BLaER1 (cell line): ENCODE data around the gene GIT1.

Source experiments
- H3K27ac ChIP-seq: shearing (Covaris generic); formaldehyde crosslinking; 2 replicates; pipeline ENCODE4 v1.8.1; 2022
- H3K27me3 ChIP-seq: shearing (Covaris generic); formaldehyde crosslinking; 2 replicates; pipeline ENCODE4 v1.8.1; 2022
- H3K36me3 ChIP-seq: shearing (Covaris generic); formaldehyde crosslinking; 2 replicates; pipeline ENCODE4 v1.8.1; 2022
- H3K4me1 ChIP-seq: shearing (Covaris generic); formaldehyde crosslinking; 2 replicates; pipeline ENCODE4 v1.8.1; 2022
- H3K4me2 ChIP-seq: shearing (Covaris generic); formaldehyde crosslinking; 2 replicates; pipeline ENCODE4 v1.8.1; 2022
- H3K4me3 ChIP-seq: shearing (Covaris generic); formaldehyde crosslinking; 2 replicates; pipeline ENCODE4 v1.8.1; 2022
- H3K9ac ChIP-seq: shearing (Covaris generic); formaldehyde crosslinking; 2 replicates; pipeline ENCODE4 v1.8.1; 2022
- H3K9me3 ChIP-seq: shearing (Covaris generic); formaldehyde crosslinking; 2 replicates; pipeline ENCODE4 v1.8.1; 2022
- H4K20me1 ChIP-seq: shearing (Covaris generic); formaldehyde crosslinking; 2 replicates; pipeline ENCODE4 v1.8.1; 2022
- Cebpa-rat ChIP-seq: shearing (Covaris generic); IDR thresholded peaks from 2 replicates; pipeline ENCODE4 v1.8.1; 2022

Gene GIT1

GRCh38 chr17:29588562-29589411 is 661 bp downstream of the GIT1 start:
- TF ChIP-seq Cebpa-rat = no peak
- H3K9me3 ChIP-seq = no peaks in the 10 kb centered on the region
- peak overlapping the region; percentile 97 for H3K4me3 ChIP-seq
- H3K4me2 ChIP-seq = peak overlapping the region; percentile 99
- H4K20me1 ChIP-seq = peaks cover 56% of the 10 kb centered on the region
- peaks cover 74% of the 10 kb centered on the region for H3K4me1 ChIP-seq
- H3K36me3 ChIP-seq = peaks cover 2% of the 10 kb centered on the region
- H3K27ac ChIP-seq = peak overlapping the region; percentile 93
- H3K9ac ChIP-seq = peak overlapping the region; percentile 95
- H3K27me3 ChIP-seq = no peaks in the 10 kb centered on the region

GRCh38 chr17:29588017-29588561 is 1.4 kb downstream of the GIT1 start:
- Histone ChIP-seq H3K27me3 (no peaks in the 10 kb centered on the region), H3K9ac (peak overlapping the region; percentile 95), H3K4me2 (peak overlapping the region; percentile 99), H4K20me1 (peaks cover 62% of the 10 kb centered on the region), H3K27ac (peak overlapping the region; percentile 93), H3K4me3 (peak overlapping the region; percentile 97), H3K9me3 (no peaks in the 10 kb centered on the region), H3K4me1 (peaks cover 81% of the 10 kb centered on the region), H3K36me3 (peaks cover 9% of the 10 kb centered on the region)
- TF ChIP-seq Cebpa-rat = no peak

- Histone ChIP-seq H3K9ac (peak overlapping the region; percentile 95), H3K36me3 (peaks cover 14% of the 10 kb centered on the region), H3K4me2 (peak overlapping the region; percentile 99), H3K27me3 (no peaks in the 10 kb centered on the region), H4K20me1 (peaks cover 67% of the 10 kb centered on the region), H3K27ac (peak overlapping the region; percentile 93), H3K9me3 (no peaks in the 10 kb centered on the region), H3K4me1 (peaks cover 83% of the 10 kb centered on the region), H3K4me3 (peak overlapping the region; percentile 97)
- no peak for TF ChIP-seq Cebpa-rat
Observed at GRCh38 chr17:29587591-29587990, 1.9 kb downstream of the GIT1 start.

GRCh38 chr17:29586676-29587469 is 2.6 kb downstream of the GIT1 start:
- Histone ChIP-seq H3K27me3 (no peaks in the 10 kb centered on the region), H3K9ac (peak overlapping the region; percentile 95), H3K36me3 (peaks cover 21% of the 10 kb centered on the region), H3K9me3 (no peaks in the 10 kb centered on the region), H3K4me2 (peak overlapping the region; percentile 99), H3K4me3 (peak overlapping the region; percentile 97), H3K27ac (peak overlapping the region; percentile 93), H4K20me1 (peaks cover 74% of the 10 kb centered on the region), H3K4me1 (peaks cover 82% of the 10 kb centered on the region)
- no peak for TF ChIP-seq Cebpa-rat

- no peaks in the 10 kb centered on the region for H3K9me3 ChIP-seq
- peaks cover 36% of the 10 kb centered on the region for H3K36me3 ChIP-seq
- peak overlapping the region; percentile 81 for H3K27ac ChIP-seq
- peak overlapping the region; percentile 51 for H3K4me3 ChIP-seq
- no peak for TF ChIP-seq Cebpa-rat
- H3K27me3 ChIP-seq = no peaks in the 10 kb centered on the region
- H3K9ac ChIP-seq = peak overlapping the region; percentile 68
- H3K4me1 ChIP-seq = peaks cover 82% of the 10 kb centered on the region
- H3K4me2 ChIP-seq = peak overlapping the region; percentile 99
- peaks cover 89% of the 10 kb centered on the region for H4K20me1 ChIP-seq
Observed at GRCh38 chr17:29585080-29585751, 4.2 kb downstream of the GIT1 start.

GRCh38 chr17:29584452-29585079 is 4.9 kb downstream of the GIT1 start:
- Histone ChIP-seq H3K4me2 (peak overlapping the region; percentile 99), H3K9me3 (no peaks in the 10 kb centered on the region)

GRCh38 chr17:29583324-29584248 is 5.9 kb downstream of the GIT1 start:
- no peaks in the 10 kb centered on the region for H3K9me3 ChIP-seq
- H4K20me1 ChIP-seq = peaks cover 97% of the 10 kb centered on the region
- H3K27ac ChIP-seq = peak overlapping the region; percentile 81
- peak overlapping the region; percentile 18; the same call in 1 of the 2 replicates for H3K9ac ChIP-seq
- no peak for TF ChIP-seq Cebpa-rat
- H3K4me3 ChIP-seq = peak overlapping the region; percentile 51; the same call in 1 of the 2 replicates
- peaks cover 52% of the 10 kb centered on the region for H3K36me3 ChIP-seq
- H3K4me2 ChIP-seq = peak overlapping the region; percentile 99
- no peaks in the 10 kb centered on the region for H3K27me3 ChIP-seq
- peaks cover 80% of the 10 kb centered on the region for H3K4me1 ChIP-seq

More at GRCh38 chr17:29584452-29585079, 4.9 kb downstream of the GIT1 start:
- H3K27ac ChIP-seq = peak overlapping the region; percentile 81
- H4K20me1 ChIP-seq = peaks cover 95% of the 10 kb centered on the region
- H3K9ac ChIP-seq = peak overlapping the region; percentile 68
- H3K4me3 ChIP-seq = peak overlapping the region; percentile 51
- H3K4me1 ChIP-seq = peaks cover 80% of the 10 kb centered on the region
- TF ChIP-seq Cebpa-rat = no peak
- H3K36me3 ChIP-seq = peaks cover 43% of the 10 kb centered on the region
- H3K27me3 ChIP-seq = no peaks in the 10 kb centered on the region

GRCh38 chr17:29582772-29583171 is 6.7 kb downstream of the GIT1 start:
- H3K4me3 ChIP-seq = no peak overlapping the region
- peaks cover 77% of the 10 kb centered on the region for H3K4me1 ChIP-seq
- peaks cover 97% of the 10 kb centered on the region for H4K20me1 ChIP-seq
- peak overlapping the region; percentile 81; the same call in 1 of the 2 replicates for H3K27ac ChIP-seq
- H3K9me3 ChIP-seq = no peaks in the 10 kb centered on the region
- no peaks in the 10 kb centered on the region for H3K27me3 ChIP-seq
- TF ChIP-seq Cebpa-rat = no peak
- no peak overlapping the region for H3K4me2 ChIP-seq
- peaks cover 61% of the 10 kb centered on the region for H3K36me3 ChIP-seq
- no peak overlapping the region for H3K9ac ChIP-seq
